Mesodermal cell (in vitro differentiated cells): ENCODE measurements around the gene NKX1-1.
"Not testable (repeated sequence)": the region's sequence is repeated elsewhere in the genome, so short reads cannot be mapped to it uniquely, and the experiment has no call there.

Experiments used
- H3K27ac ChIP-seq: 2 replicates; pipeline ENCODE4 v1.7.0; 2013; ENCODE audit warnings: mild to moderate bottlenecking, low read depth, low read length, moderate library complexity; ENCODE audit not compliant: severe bottlenecking
- H3K36me3 ChIP-seq: 2 replicates; pipeline ENCODE4 v1.7.1; 2013; ENCODE audit warnings: mild to moderate bottlenecking, low read length, moderate library complexity; ENCODE audit not compliant: control insufficient read depth, insufficient read depth
- H3K4me1 ChIP-seq: one replicate; pipeline ENCODE4 v1.7.1; 2013; ENCODE audit warnings: mild to moderate bottlenecking, low read length; ENCODE audit not compliant: insufficient read depth, control insufficient read depth, poor library complexity, severe bottlenecking
- H3K4me3 ChIP-seq: 2 replicates; pipeline ENCODE4 v1.7.0; 2013; ENCODE audit warnings: low read length, control low read depth, mild to moderate bottlenecking; ENCODE audit not compliant: insufficient read depth, poor library complexity, severe bottlenecking; ENCODE audit errors: extremely low read depth
- H3K9me3 ChIP-seq: 2 replicates; pipeline ENCODE4 v1.7.1; 2013; ENCODE audit warnings: mild to moderate bottlenecking, low read length, moderate library complexity; ENCODE audit not compliant: control insufficient read depth
- WGBS, 2 experiments: methylation state at CpG; one replicate each; pipeline ENCODE4 v1.1.5; 2013; ENCODE audit warnings: missing lambda C conversion rate in 2 of 2; ENCODE audit not compliant: insufficient coverage in 2 of 2; 5-methylcytosine and 5-hydroxymethylcytosine counted together

Gene NKX1-1

GRCh38 chr4:1446502-1447386 lies 40.5 kb upstream of the NKX1-1 start:
- no peaks in the 10 kb centered on the region for H3K4me1 ChIP-seq
- H3K9me3 ChIP-seq, result no peaks in the 10 kb centered on the region
- H3K36me3 ChIP-seq, result no peaks in the 10 kb centered on the region
- WGBS, 2 experiments, result 90 to 91% methylated on average over 15 to 22 of the region's 22 CpGs
- no peak overlapping the region for H3K27ac ChIP-seq
- H3K4me3 ChIP-seq, result no peak overlapping the region

- WGBS, 2 experiments, result 87 to 90% methylated on average over 15 to 20 of the region's 21 CpGs
- Histone ChIP-seq H3K4me3 (no peak overlapping the region), H3K36me3 (no peaks in the 10 kb centered on the region), H3K27ac (no peak overlapping the region), H3K9me3 (no peaks in the 10 kb centered on the region), H3K4me1 (no peaks in the 10 kb centered on the region)
These were observed 39.6 kb upstream of the NKX1-1 start for GRCh38 chr4:1445716-1446445.

DNA sequence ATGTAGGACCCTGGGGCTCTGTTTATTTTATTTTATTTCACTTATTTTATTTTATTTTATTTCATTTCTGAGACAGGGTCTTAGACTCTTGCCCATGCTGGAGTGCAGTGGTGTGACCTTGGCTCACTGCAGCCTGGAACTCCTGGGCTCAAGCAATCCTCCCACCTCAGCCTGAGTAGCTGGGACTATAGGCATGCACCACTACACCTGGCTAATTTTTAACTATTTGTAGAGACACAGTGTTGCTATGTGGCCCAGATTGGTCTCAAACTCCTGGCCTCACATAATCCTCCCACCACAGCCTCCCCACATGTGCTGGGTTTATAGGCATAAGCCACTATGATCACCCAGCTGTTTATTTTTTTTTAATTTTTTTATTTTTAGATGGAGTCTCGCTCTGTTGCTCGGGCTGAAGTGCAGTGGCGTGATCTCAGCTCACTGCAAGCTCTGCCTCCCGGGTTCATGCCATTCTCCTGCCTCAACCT lies 37.5 kb upstream of the NKX1-1 start:
- H3K4me1 ChIP-seq, H3K36me3 ChIP-seq, H3K9me3 ChIP-seq, H3K4me3 ChIP-seq, H3K27ac ChIP-seq: not testable (repeated sequence)
- WGBS, 2 experiments, result 91% methylated on average over 4 of the region's 4 CpGs

DNA sequence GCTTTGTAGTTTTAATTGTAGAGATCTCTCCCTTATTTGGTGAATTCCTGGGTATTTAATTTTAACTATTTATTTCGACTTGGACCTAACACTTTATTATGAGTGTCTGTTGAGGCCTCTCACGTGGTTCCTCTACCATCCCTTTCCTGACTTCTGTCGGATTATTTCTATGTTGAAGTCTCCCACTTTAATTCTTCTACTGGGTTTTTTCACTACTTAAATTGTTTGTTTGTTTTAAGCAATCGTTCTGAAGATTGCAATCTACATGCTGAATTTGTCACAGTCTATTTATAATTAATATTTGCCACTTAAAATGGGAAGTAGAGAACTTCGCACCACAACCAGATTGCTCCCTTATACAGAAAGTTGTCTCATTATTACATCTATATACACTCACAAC lies 20.8 kb upstream of the NKX1-1 start:
- H3K27ac ChIP-seq, result no peak overlapping the region
- no peak overlapping the region for H3K4me3 ChIP-seq
- no peaks in the 10 kb centered on the region for H3K9me3 ChIP-seq
- H3K36me3 ChIP-seq, result no peaks in the 10 kb centered on the region
- WGBS, 2 experiments, result 80 to 100% methylated on average over 1 to 3 of the region's 5 CpGs
- no peaks in the 10 kb centered on the region for H3K4me1 ChIP-seq

GRCh38 chr4:1421657-1422056 lies 15.4 kb upstream of the NKX1-1 start:
- Histone ChIP-seq H3K27ac (no peak overlapping the region), H3K4me1 (no peaks in the 10 kb centered on the region), H3K9me3 (no peaks in the 10 kb centered on the region), H3K36me3 (no peaks in the 10 kb centered on the region), H3K4me3 (no peak overlapping the region)
- 30 to 83% methylated on average over 1 to 2 of the region's 2 CpGs for WGBS, 2 experiments

- H3K9me3 ChIP-seq, result no peaks in the 10 kb centered on the region
- H3K36me3 ChIP-seq, result no peaks in the 10 kb centered on the region
- WGBS, 2 experiments, result 86 to 89% methylated on average over 12 to 13 of the region's 13 CpGs
- H3K4me1 ChIP-seq, result no peaks in the 10 kb centered on the region
- no peak overlapping the region for H3K27ac ChIP-seq
- no peak overlapping the region for H3K4me3 ChIP-seq
These were observed 13.5 kb upstream of the NKX1-1 start for GRCh38 chr4:1419708-1420107.

- Histone ChIP-seq H3K9me3 (no peaks in the 10 kb centered on the region), H3K27ac (no peak overlapping the region), H3K36me3 (no peaks in the 10 kb centered on the region), H3K4me3 (no peak overlapping the region), H3K4me1 (no peaks in the 10 kb centered on the region)
- WGBS, 2 experiments, result 65 to 73% methylated on average over 14 to 15 of the region's 17 CpGs
These were observed 12.4 kb upstream of the NKX1-1 start for GRCh38 chr4:1418494-1419285.

GRCh38 chr4:1417522-1418390 lies 11.5 kb upstream of the NKX1-1 start:
- Histone ChIP-seq H3K36me3 (no peaks in the 10 kb centered on the region), H3K4me1 (no peaks in the 10 kb centered on the region), H3K9me3 (no peaks in the 10 kb centered on the region), H3K4me3 (no peak overlapping the region), H3K27ac (no peak overlapping the region)
- WGBS, 2 experiments, result 83 to 85% methylated on average over 21 to 28 of the region's 33 CpGs

DNA sequence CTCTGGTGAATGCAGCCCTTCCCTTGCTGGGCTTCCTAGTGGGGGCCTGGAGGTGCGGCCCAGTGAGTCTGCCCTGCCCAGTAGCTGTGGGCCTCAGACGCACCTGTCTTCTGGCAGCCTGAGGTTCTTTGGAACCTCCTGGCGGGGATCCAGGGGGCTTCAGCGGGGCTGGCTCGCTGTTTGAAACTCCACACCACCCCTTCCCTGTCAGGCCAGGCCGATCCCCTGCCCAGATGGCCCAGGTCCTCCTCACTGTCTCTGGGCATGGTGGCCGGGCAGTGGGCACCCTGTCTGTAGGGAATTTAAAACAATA lies 10.7 kb upstream of the NKX1-1 start:
- Histone ChIP-seq H3K9me3 (no peaks in the 10 kb centered on the region), H3K27ac (no peak overlapping the region), H3K36me3 (no peaks in the 10 kb centered on the region), H3K4me1 (no peaks in the 10 kb centered on the region), H3K4me3 (no peak overlapping the region)
- 75 to 91% methylated on average over 5 to 7 of the region's 7 CpGs for WGBS, 2 experiments
